SK-N-SH (cell line): ENCODE measurements around the gene MYL2. TPM values are rescaled to one million over a fixed set of nuclear protein-coding genes. Genes with fewer than 3 reads are reported as not detected.
A peak's percentile ranks its signal among the peaks of the same experiment; 100 is the strongest.

Source experiments
- CTCF ChIA-PET: fragments of 300-600, 350-600 bp; formaldehyde crosslinking; extraction: SDS; loops from one replicate; lab custom pipeline; 2021; lab: Yijun Ruan, JAX
- POLR2A ChIA-PET: fragments of 350-600 bp; sonication (Branson Sonifier 250); formaldehyde crosslinking; extraction: SDS; loops from one replicate; lab custom pipeline; 2020; ENCODE audit warnings: antibody characterized with exemption, inconsistent platforms; lab: Yijun Ruan, JAX
- DNase-seq: peaks from one replicate; pipeline ENCODE4 v3.0.0; 2012
- H2AFZ ChIP-seq: fragments of 200-600 bp; sonication (generic); 2 replicates; pipeline ENCODE4 v1.8.1; 2016; ENCODE audit warnings: antibody characterized with exemption, mild to moderate bottlenecking, low read depth
- H3F3A ChIP-seq: fragments of 200-600 bp; sonication (generic); replicated peaks from 2 replicates; pipeline ENCODE3; 2016; ENCODE audit warnings: antibody characterized with exemption, mild to moderate bottlenecking; ENCODE audit not compliant: insufficient read depth
- H3K27ac ChIP-seq, 2 experiments: fragments of 200-500 bp in 1 of 2; fragments of 200-600 bp in 1 of 2; sonication (Bioruptor generic) in 1 of 2; sonication (generic), shearing (Covaris generic) in 1 of 2; 2 replicates each; pipeline versions ENCODE4 v1.5.1 to v1.6.1; 2014 to 2016; ENCODE audit warnings: low read depth in 2 of 2, inconsistent platforms in 1 of 2, low read length in 1 of 2, mild to moderate bottlenecking in 1 of 2, mixed read lengths in 1 of 2
- H3K27me3 ChIP-seq: fragments of 200-600 bp; sonication (generic), shearing (Covaris generic); 2 replicates; pipeline ENCODE4 v1.6.1; 2016; ENCODE audit warnings: mixed run types; ENCODE audit not compliant: insufficient read depth
- H3K36me3 ChIP-seq, 2 experiments: fragments of 200-500 bp in 1 of 2; fragments of 200-600 bp in 1 of 2; sonication (Bioruptor generic) in 1 of 2; sonication (generic) in 1 of 2; replicated peaks in 1 of 2; 2 replicates each; pipeline versions ENCODE3 to v1.5.1; 2014 to 2016; ENCODE audit warnings: low read length in 1 of 2, mild to moderate bottlenecking in 1 of 2; ENCODE audit not compliant: insufficient read depth in 2 of 2, control insufficient read depth in 1 of 2
- H3K4me1 ChIP-seq, 2 experiments: fragments of 200-500 bp in 1 of 2; fragments of 200-600 bp in 1 of 2; sonication (Bioruptor generic) in 1 of 2; sonication (generic), shearing (Covaris generic) in 1 of 2; 2 replicates each; pipeline versions ENCODE4 v1.5.1 to v1.6.1; 2014 to 2016; ENCODE audit warnings: low read depth in 1 of 2, low read length in 1 of 2, mixed run types in 1 of 2; ENCODE audit not compliant: insufficient read depth in 2 of 2, control insufficient read depth in 1 of 2
- H3K4me2 ChIP-seq: fragments of 200-600 bp; sonication (generic), shearing (Covaris generic); 2 replicates; pipeline ENCODE4 v1.6.1; 2017; ENCODE audit warnings: mixed run types
- H3K4me3 ChIP-seq, 2 experiments: fragments of 200-500 bp in 1 of 2; fragments of 200-600 bp in 1 of 2; sonication (Bioruptor generic) in 1 of 2; sonication (generic), shearing (Covaris generic) in 1 of 2; 2 replicates each; pipeline versions ENCODE4 v1.5.1 to v1.8.1; 2014 to 2016; ENCODE audit warnings: low read depth in 2 of 2, inconsistent platforms in 1 of 2, low read length in 1 of 2, mild to moderate bottlenecking in 1 of 2, mixed read lengths in 1 of 2, moderate library complexity in 1 of 2
- H3K79me2 ChIP-seq: fragments of 200-600 bp; sonication (generic); 2 replicates; pipeline ENCODE4 v1.8.1; 2017; ENCODE audit warnings: mild to moderate bottlenecking; ENCODE audit not compliant: insufficient read depth
- H3K9ac ChIP-seq: fragments of 200-600 bp; sonication (generic); 2 replicates; pipeline ENCODE4 v1.6.1; 2017; ENCODE audit warnings: mixed run types
- H3K9me2 ChIP-seq: fragments of 200-600 bp; sonication (generic); 2 replicates; pipeline ENCODE4 v1.6.1; 2017; ENCODE audit warnings: mixed run types
- H3K9me3 ChIP-seq: fragments of 200-600 bp; sonication (generic); 2 replicates; pipeline ENCODE4 v1.6.1; 2017; ENCODE audit warnings: mixed run types, mild to moderate bottlenecking, moderate library complexity
- H4K20me1 ChIP-seq: fragments of 200-600 bp; sonication (generic); 2 replicates; pipeline ENCODE4 v1.6.1; 2017; ENCODE audit warnings: mild to moderate bottlenecking, mixed run types; ENCODE audit not compliant: insufficient read depth
- FOSL2 ChIP-seq: IDR thresholded peaks from 2 replicates; pipeline ENCODE4 v1.4.0; 2012; ENCODE audit warnings: low read depth, mild to moderate bottlenecking, moderate library complexity, borderline replicate concordance
- JUND ChIP-seq: IDR thresholded peaks from 2 replicates; pipeline ENCODE4 v1.4.0; 2012
- REST ChIP-seq: IDR thresholded peaks from 2 replicates; pipeline ENCODE4 v1.6.1; 2012; ENCODE audit warnings: mild to moderate bottlenecking, low read depth, low read length, moderate library complexity
- RXRA ChIP-seq: IDR thresholded peaks from 2 replicates; pipeline ENCODE4 v1.4.0; 2012; ENCODE audit warnings: low read depth, mild to moderate bottlenecking, borderline replicate concordance
- WGBS: methylation state at CpG from one replicate; pipeline ENCODE4 v1.1.6; 2017; ENCODE audit warnings: low lambda C conversion rate; 5-methylcytosine and 5-hydroxymethylcytosine counted together
- polyA plus RNA-seq, 3 experiments: library from polyadenylated mRNA; depleted of rRNA; stranded (reverse); fragments of >200 nt; gene quantifications; 2 replicates each; pipeline ENCODE4 v1.2.3, GENCODE V29; 2012

The MYL2 gene
- polyA plus RNA-seq, 1 of the 3 experiments (the other 2 are of a cell fraction) = not detected

- Histone ChIP-seq H3K4me2 (no peak overlapping the region), H2AFZ (no peak overlapping the region), H4K20me1 (no peaks in the 10 kb centered on the region), H3K27ac (no peak overlapping the region), H3K9me2 (no peaks in the 10 kb centered on the region), H3K27me3 (no peaks in the 10 kb centered on the region), H3K36me3 (no peaks in the 10 kb centered on the region), H3K79me2 (no peaks in the 10 kb centered on the region), H3K4me1 (no peaks in the 10 kb centered on the region; a peak in 1 of 4 replicates), H3K9ac (no peak overlapping the region), H3K9me3 (no peaks in the 10 kb centered on the region), H3K4me3 (no peak overlapping the region), H3F3A (peaks cover 3% of the 10 kb centered on the region)
- POLR2A ChIA-PET = interaction anchor here (0.7 kb wide), 1 partner anchor 87 kb away, joined by 3 read pairs; no protein-coding TSS in a partner anchor
- CTCF ChIA-PET = interaction anchor here (1.0 to 2.9 kb wide), 7 partner anchors 10 to 378 kb away, joined by 3 to 13 read pairs (median 4); no protein-coding TSS in a partner anchor
- no peak for TF ChIP-seq RXRA
- WGBS = 88% methylated on average over 4 of the region's 4 CpGs
- DNase-seq = no peak
These were observed 15.2 kb upstream of the MYL2 start for GRCh38 chr12:110935588-110935987.

- POLR2A ChIA-PET = no interaction called here
These were observed 13.9 kb upstream of the MYL2 start for GRCh38 chr12:110934093-110934852.

More at GRCh38 chr12:110934093-110934852, 13.9 kb upstream of the MYL2 start:
- Histone ChIP-seq H3K9ac (no peak overlapping the region), H3K27me3 (no peaks in the 10 kb centered on the region), H4K20me1 (no peaks in the 10 kb centered on the region), H3K9me2 (no peaks in the 10 kb centered on the region), H2AFZ (no peak overlapping the region), H3F3A (peaks cover 3% of the 10 kb centered on the region), H3K27ac (no peak overlapping the region), H3K9me3 (no peaks in the 10 kb centered on the region), H3K4me2 (0 out of 2 replicates have a peak overlapping the region, but pooled peaks have one; percentile 15), H3K4me1 (no peaks in the 10 kb centered on the region; a peak in 1 of 4 replicates), H3K79me2 (no peaks in the 10 kb centered on the region), H3K4me3 (no peak overlapping the region), H3K36me3 (no peaks in the 10 kb centered on the region)
- peak; percentile 25; the same call in 1 of the 2 replicates for TF ChIP-seq JUND
- TF ChIP-seq FOSL2 = peak; percentile 51; the same call in 1 of the 2 replicates
- TF ChIP-seq REST = no peak
- CTCF ChIA-PET = interaction anchor here (0.7 kb wide), 1 partner anchor 99 kb away, joined by 3 read pairs; no protein-coding TSS in a partner anchor
- WGBS = 48% methylated on average over 3 of the region's 3 CpGs
- DNase-seq = no peak
